Measurements from ENCODE around the gene BCL11B. TPM values are rescaled to one million over a fixed set of nuclear protein-coding genes. Genes with fewer than 3 reads are reported as not detected.

Gene BCL11B
- total and polyA plus RNA-seq, 4 donors = 0.04 to 0.42 (median 0.16) TPM

DNA sequence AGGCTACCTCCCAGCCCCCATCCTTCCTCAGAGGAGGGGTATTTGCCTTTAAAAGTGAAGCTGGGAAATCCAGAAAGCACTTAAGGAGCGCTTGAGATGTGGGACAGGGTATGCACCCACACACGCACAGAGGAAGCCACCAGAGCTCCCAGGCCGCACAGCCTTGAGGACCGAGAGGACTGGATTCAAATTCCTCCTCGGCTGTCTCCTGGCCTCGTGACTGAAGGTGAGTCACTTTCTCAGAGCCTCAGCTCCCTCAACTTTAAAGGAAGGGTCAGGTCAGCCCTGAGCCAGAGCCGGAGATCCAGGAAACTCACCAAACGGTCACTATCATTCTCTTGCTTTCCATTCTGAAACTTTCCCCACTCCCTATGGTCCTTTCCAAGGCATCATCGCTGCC is 37.6 kb downstream of the BCL11B start:
- Histone ChIP-seq H3K36me3 (ENCODE audit: control insufficient read depth in 4 of 4, insufficient read depth in 3 of 4, low read depth in 1 of 4, low read length in 3 of 4) (no peaks in the 10 kb centered on the region), H3K27ac (ENCODE audit: low read depth in 1 of 2, low read length in 2 of 2) (no peak overlapping the region), H3K27me3 (ENCODE audit: control insufficient read depth in 4 of 4, insufficient read depth in 4 of 4, low read length in 3 of 4) (peaks cover 0 to 8% (median 3%) of the 10 kb centered on the region in 4 donors), H3K9ac (ENCODE audit: low read depth in 1 of 2, low read length in 2 of 2) (no peak overlapping the region), H3K9me3 (ENCODE audit: control insufficient read depth in 4 of 4, low read length in 3 of 4) (peaks cover 13 to 26% (median 20%) of the 10 kb centered on the region in 4 donors), H3K4me3 (ENCODE audit: low read depth in 1 of 3, low read length in 3 of 3) (peak overlapping the region in 1 of 3 donors; percentile 11), H3K4me1 (ENCODE audit: control insufficient read depth in 4 of 4, insufficient read depth in 4 of 4, low read length in 3 of 4) (no peaks in the 10 kb centered on the region)
- TF ChIP-seq FOXA2 (IDR thresholded peaks at IDR 0.05) (no peak), EGR1 (IDR thresholded peaks at IDR 0.05; ENCODE audit: low read depth in 2 of 2) (no peak), JUND (IDR thresholded peaks at IDR 0.05) (no peak), RAD21 (IDR thresholded peaks at IDR 0.05) (no peak), GABPA (IDR thresholded peaks at IDR 0.05 in 1 of 2, conservative IDR thresholded peaks at IDR 0.05 in 1 of 2) (no peak)
- TF ChIP-seq, protein P1, sequence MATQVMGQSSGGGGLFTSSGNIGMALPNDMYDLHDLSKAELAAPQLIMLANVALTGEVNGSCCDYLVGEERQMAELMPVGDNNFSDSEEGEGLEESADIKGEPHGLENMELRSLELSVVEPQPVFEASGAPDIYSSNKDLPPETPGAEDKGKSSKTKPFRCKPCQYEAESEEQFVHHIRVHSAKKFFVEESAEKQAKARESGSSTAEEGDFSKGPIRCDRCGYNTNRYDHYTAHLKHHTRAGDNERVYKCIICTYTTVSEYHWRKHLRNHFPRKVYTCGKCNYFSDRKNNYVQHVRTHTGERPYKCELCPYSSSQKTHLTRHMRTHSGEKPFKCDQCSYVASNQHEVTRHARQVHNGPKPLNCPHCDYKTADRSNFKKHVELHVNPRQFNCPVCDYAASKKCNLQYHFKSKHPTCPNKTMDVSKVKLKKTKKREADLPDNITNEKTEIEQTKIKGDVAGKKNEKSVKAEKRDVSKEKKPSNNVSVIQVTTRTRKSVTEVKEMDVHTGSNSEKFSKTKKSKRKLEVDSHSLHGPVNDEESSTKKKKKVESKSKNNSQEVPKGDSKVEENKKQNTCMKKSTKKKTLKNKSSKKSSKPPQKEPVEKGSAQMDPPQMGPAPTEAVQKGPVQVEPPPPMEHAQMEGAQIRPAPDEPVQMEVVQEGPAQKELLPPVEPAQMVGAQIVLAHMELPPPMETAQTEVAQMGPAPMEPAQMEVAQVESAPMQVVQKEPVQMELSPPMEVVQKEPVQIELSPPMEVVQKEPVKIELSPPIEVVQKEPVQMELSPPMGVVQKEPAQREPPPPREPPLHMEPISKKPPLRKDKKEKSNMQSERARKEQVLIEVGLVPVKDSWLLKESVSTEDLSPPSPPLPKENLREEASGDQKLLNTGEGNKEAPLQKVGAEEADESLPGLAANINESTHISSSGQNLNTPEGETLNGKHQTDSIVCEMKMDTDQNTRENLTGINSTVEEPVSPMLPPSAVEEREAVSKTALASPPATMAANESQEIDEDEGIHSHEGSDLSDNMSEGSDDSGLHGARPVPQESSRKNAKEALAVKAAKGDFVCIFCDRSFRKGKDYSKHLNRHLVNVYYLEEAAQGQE (IDR thresholded peaks at IDR 0.05) = no peak
- no peak for DNase-seq (ENCODE audit: low spot score)
- 56% methylated on average over 9 of the region's 9 CpGs for WGBS

DNA sequence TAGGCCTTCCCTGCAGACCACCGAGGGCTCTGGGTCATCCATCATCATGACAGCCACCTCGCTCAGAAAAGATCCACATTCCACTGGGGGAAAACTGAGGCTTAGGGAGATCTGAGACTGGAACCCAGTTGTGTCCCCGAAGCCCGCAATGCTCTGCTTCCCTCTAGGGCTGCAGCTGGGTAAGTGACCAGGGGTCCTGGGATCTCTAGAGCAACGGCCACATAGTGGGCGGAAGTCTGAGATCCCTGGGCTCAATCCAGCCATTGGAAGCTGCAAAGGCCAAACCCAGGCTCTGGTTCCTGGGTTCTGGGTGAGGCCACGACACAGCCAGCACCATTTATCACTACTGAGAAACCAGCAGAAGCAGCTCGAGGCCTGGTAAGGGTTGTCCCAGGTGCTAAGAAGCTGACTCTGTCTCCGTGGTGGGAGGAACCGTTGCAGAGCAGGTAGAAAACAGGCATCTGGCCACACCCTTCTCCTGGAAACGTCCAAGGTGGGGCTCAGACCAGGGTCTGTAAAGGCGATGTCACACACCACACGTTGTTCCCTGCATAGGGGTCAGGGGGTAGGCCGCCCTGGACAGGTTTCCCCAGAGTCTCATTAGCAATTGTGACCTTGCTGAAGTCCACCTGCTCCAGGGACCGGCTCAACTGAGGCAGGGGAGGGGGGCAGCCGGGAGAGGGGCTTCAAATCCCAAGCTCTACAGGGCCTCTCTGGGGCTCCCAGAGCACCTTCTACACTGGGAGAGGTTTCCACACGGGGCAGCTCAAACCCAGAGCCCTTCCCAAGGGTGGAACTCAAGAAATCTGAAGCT is 38.6 kb downstream of the BCL11B start:
- TF ChIP-seq, protein P2, sequence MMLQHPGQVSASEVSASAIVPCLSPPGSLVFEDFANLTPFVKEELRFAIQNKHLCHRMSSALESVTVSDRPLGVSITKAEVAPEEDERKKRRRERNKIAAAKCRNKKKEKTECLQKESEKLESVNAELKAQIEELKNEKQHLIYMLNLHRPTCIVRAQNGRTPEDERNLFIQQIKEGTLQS (IDR thresholded peaks at IDR 0.05) = no peak
- TF ChIP-seq HNF4A (conservative IDR thresholded peaks at IDR 0.05) = no peak
- TF ChIP-seq, protein P3, sequence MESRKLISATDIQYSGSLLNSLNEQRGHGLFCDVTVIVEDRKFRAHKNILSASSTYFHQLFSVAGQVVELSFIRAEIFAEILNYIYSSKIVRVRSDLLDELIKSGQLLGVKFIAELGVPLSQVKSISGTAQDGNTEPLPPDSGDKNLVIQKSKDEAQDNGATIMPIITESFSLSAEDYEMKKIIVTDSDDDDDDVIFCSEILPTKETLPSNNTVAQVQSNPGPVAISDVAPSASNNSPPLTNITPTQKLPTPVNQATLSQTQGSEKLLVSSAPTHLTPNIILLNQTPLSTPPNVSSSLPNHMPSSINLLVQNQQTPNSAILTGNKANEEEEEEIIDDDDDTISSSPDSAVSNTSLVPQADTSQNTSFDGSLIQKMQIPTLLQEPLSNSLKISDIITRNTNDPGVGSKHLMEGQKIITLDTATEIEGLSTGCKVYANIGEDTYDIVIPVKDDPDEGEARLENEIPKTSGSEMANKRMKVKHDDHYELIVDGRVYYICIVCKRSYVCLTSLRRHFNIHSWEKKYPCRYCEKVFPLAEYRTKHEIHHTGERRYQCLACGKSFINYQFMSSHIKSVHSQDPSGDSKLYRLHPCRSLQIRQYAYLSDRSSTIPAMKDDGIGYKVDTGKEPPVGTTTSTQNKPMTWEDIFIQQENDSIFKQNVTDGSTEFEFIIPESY (IDR thresholded peaks at IDR 0.05) = no peak
- no peak for TF ChIP-seq RXRA (IDR thresholded peaks at IDR 0.05)
- no peak for TF ChIP-seq GABPA (IDR thresholded peaks at IDR 0.05 in 1 of 2, conservative IDR thresholded peaks at IDR 0.05 in 1 of 2)
- no peak for TF ChIP-seq FOXA1 (IDR thresholded peaks at IDR 0.05)
- TF ChIP-seq JUND (IDR thresholded peaks at IDR 0.05) = no peak
- no peak for TF ChIP-seq RAD21 (IDR thresholded peaks at IDR 0.05)
- TF ChIP-seq, protein P1 (IDR thresholded peaks at IDR 0.05) = no peak
- no peak for TF ChIP-seq FOXA2 (IDR thresholded peaks at IDR 0.05)
- TF ChIP-seq NR2F2 (IDR thresholded peaks at IDR 0.05) = no peak
- no peak for TF ChIP-seq EGR1 (IDR thresholded peaks at IDR 0.05; ENCODE audit: low read depth in 2 of 2)
- TF ChIP-seq, protein P4, sequence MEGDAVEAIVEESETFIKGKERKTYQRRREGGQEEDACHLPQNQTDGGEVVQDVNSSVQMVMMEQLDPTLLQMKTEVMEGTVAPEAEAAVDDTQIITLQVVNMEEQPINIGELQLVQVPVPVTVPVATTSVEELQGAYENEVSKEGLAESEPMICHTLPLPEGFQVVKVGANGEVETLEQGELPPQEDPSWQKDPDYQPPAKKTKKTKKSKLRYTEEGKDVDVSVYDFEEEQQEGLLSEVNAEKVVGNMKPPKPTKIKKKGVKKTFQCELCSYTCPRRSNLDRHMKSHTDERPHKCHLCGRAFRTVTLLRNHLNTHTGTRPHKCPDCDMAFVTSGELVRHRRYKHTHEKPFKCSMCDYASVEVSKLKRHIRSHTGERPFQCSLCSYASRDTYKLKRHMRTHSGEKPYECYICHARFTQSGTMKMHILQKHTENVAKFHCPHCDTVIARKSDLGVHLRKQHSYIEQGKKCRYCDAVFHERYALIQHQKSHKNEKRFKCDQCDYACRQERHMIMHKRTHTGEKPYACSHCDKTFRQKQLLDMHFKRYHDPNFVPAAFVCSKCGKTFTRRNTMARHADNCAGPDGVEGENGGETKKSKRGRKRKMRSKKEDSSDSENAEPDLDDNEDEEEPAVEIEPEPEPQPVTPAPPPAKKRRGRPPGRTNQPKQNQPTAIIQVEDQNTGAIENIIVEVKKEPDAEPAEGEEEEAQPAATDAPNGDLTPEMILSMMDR (IDR thresholded peaks at IDR 0.05; ENCODE audit: low read depth, low read length, missing input control) = no peak
- no peak for TF ChIP-seq SP1 (IDR thresholded peaks at IDR 0.05)
- Histone ChIP-seq H3K27me3 (ENCODE audit: control insufficient read depth in 4 of 4, insufficient read depth in 4 of 4, low read length in 3 of 4) (peaks cover 0 to 8% (median 3%) of the 10 kb centered on the region in 4 donors), H3K4me3 (ENCODE audit: low read depth in 1 of 3, low read length in 3 of 3) (no peak overlapping the region)

More for the DNA sequence above, 38.6 kb downstream of the BCL11B start:
- Histone ChIP-seq H3K4me1 (ENCODE audit: control insufficient read depth in 4 of 4, insufficient read depth in 4 of 4, low read length in 3 of 4) (no peaks in the 10 kb centered on the region), H3K36me3 (ENCODE audit: control insufficient read depth in 4 of 4, insufficient read depth in 3 of 4, low read depth in 1 of 4, low read length in 3 of 4) (no peaks in the 10 kb centered on the region), H3K9ac (ENCODE audit: low read depth in 1 of 2, low read length in 2 of 2) (no peak overlapping the region), H3K27ac (ENCODE audit: low read depth in 1 of 2, low read length in 2 of 2) (no peak overlapping the region), H3K9me3 (ENCODE audit: control insufficient read depth in 4 of 4, low read length in 3 of 4) (peaks cover 13 to 26% (median 20%) of the 10 kb centered on the region in 4 donors)
- 65% methylated on average over 17 of the region's 17 CpGs for WGBS
- DNase-seq (ENCODE audit: low spot score) = no peak

Measured in liver (tissue), 9 donors.